CD8-positive, alpha-beta memory T cell (primary cell): Measurements from ENCODE around the gene DENND2C. TPM values are rescaled to one million over a fixed set of nuclear protein-coding genes. Genes with fewer than 3 reads are reported as not detected.
A peak's percentile ranks its signal among the peaks of the same experiment; 100 is the strongest.

Experiments used
- CTCF ChIA-PET: fragments of 350-600 bp; sonication (Branson Sonifier 250); formaldehyde crosslinking; loops from one replicate; lab custom pipeline; 2021; ENCODE audit warnings: antibody characterized with exemption; lab: Charles Lee
- POLR2A ChIA-PET: fragments of 350-600 bp; sonication (Branson Sonifier 250); formaldehyde crosslinking; loops from one replicate; lab custom pipeline; 2021; ENCODE audit warnings: antibody characterized with exemption; lab: Charles Lee
- DNase-seq, 5 donors: peaks; one replicate each; pipeline versions ENCODE4 v3.0.0 to v3.0.0-alpha.2; 2020 to 2022; ENCODE audit warnings: mixed read lengths in 1 of 5
- H3K27ac ChIP-seq: one replicate; pipeline ENCODE4 v1.7.0; 2013; ENCODE audit warnings: low read depth, mild to moderate bottlenecking, low read length, moderate library complexity
- H3K27me3 ChIP-seq: 2 replicates; pipeline ENCODE4 v1.7.0; 2013; ENCODE audit warnings: low read length, mild to moderate bottlenecking; ENCODE audit not compliant: insufficient read depth, poor library complexity, severe bottlenecking
- H3K36me3 ChIP-seq: 2 replicates; pipeline ENCODE4 v1.7.0; 2013; ENCODE audit warnings: mild to moderate bottlenecking, low read length, moderate library complexity; ENCODE audit not compliant: insufficient read depth
- H3K4me1 ChIP-seq: 2 replicates; pipeline ENCODE4 v1.7.0; 2013; ENCODE audit warnings: mild to moderate bottlenecking, low read length, moderate library complexity; ENCODE audit not compliant: insufficient read depth
- H3K4me3 ChIP-seq: 2 replicates; pipeline ENCODE4 v1.7.0; 2013; ENCODE audit warnings: mild to moderate bottlenecking, low read length
- H3K9me3 ChIP-seq: 2 replicates; pipeline ENCODE4 v1.7.0; 2013; ENCODE audit warnings: mild to moderate bottlenecking, low read length
- H3K27ac Mint-ChIP-seq, 8 donors: one replicate each; pipeline ENCODE4 v1.8.0; 2020 to 2021; ENCODE audit warnings: mixed read lengths in 8 of 8, mild to moderate bottlenecking in 6 of 8, inconsistent platforms in 3 of 8, moderate library complexity in 3 of 8
- H3K27me3 Mint-ChIP-seq, 2 donors: one replicate each; pipeline ENCODE4 v1.8.0; 2020 to 2021; ENCODE audit warnings: mixed read lengths in 2 of 2, mild to moderate bottlenecking in 1 of 2, moderate library complexity in 1 of 2
- H3K36me3 Mint-ChIP-seq, 3 donors: one replicate each; pipeline ENCODE4 v1.8.0; 2020 to 2021; ENCODE audit warnings: mixed read lengths in 3 of 3, inconsistent platforms in 1 of 3, mild to moderate bottlenecking in 1 of 3
- H3K4me1 Mint-ChIP-seq, 3 donors: one replicate each; pipeline ENCODE4 v1.8.0; 2020 to 2021; ENCODE audit warnings: mixed read lengths in 3 of 3, inconsistent platforms in 1 of 3, mild to moderate bottlenecking in 1 of 3
- H3K4me3 Mint-ChIP-seq, 7 donors: one replicate each; pipeline ENCODE4 v1.8.0; 2020 to 2021; ENCODE audit warnings: mixed read lengths in 7 of 7, mild to moderate bottlenecking in 6 of 7, moderate library complexity in 4 of 7, inconsistent platforms in 2 of 7
- H3K9me3 Mint-ChIP-seq, 5 donors: one replicate each; pipeline ENCODE4 v1.8.0; 2020 to 2022; ENCODE audit warnings: mixed read lengths in 5 of 5, mild to moderate bottlenecking in 3 of 5, moderate library complexity in 2 of 5, inconsistent platforms in 1 of 5
- polyA plus RNA-seq: library from polyadenylated mRNA; unstranded; fragments of 300-500 nt; fragmentation: Illumina TruSeq; gene quantifications from one replicate; pipeline ENCODE4 v1.2.3, GENCODE V29; 2021
- total RNA-seq, 2 experiments: library from RNA; stranded (reverse); gene quantifications; one replicate each; pipeline ENCODE4 v1.2.3, GENCODE V29; 2021

DENND2C gene
- total and polyA plus RNA-seq, 3 experiments from 2014 or later, result 0.47 to 0.75 (median 0.59) TPM

DNA sequence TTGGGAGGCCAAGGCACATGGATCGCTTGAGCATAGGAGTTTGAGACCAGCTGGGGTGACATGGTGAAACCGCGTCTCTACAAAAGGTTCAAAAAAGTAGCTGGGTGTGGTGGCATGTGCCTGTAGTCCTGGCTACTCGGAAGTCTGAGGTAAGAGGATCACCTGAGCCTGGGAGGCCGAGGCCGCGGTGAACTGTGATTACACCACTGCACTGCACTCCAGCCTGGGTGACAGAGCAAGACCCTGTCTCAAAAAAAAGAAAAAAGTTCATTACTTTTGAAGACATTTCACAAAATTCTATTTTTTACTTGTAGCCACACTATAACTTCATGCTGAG, 2.1 kb upstream of the DENND2C start:
- H3K9me3 ChIP-seq, result no peaks in the 10 kb centered on the region
- no peak overlapping the region for H3K27ac Mint-ChIP-seq
- peaks cover 5 to 41% of the 10 kb centered on the region in 2 donors for H3K27me3 Mint-ChIP-seq
- H3K36me3 ChIP-seq, result no peaks in the 10 kb centered on the region
- no peak for DNase-seq
- ChIA-PET POLR2A (no interaction called here), CTCF (interaction anchor here (0.7 kb wide), 1 partner anchor 11 kb away, joined by 3 read pairs; no protein-coding TSS in a partner anchor)
- peaks cover 0 to 6% (median 0%) of the 10 kb centered on the region in 3 donors for H3K36me3 Mint-ChIP-seq
- peaks cover 6% of the 10 kb centered on the region for H3K4me1 ChIP-seq
- H3K27ac ChIP-seq, result no peak overlapping the region
- no peak overlapping the region for H3K4me3 ChIP-seq
- H3K27me3 ChIP-seq, result no peaks in the 10 kb centered on the region
- no peak overlapping the region for H3K4me3 Mint-ChIP-seq
- H3K4me1 Mint-ChIP-seq, result peaks cover 4 to 17% (median 6%) of the 10 kb centered on the region in 3 donors
- H3K9me3 Mint-ChIP-seq, result no peaks in the 10 kb centered on the region

DNA sequence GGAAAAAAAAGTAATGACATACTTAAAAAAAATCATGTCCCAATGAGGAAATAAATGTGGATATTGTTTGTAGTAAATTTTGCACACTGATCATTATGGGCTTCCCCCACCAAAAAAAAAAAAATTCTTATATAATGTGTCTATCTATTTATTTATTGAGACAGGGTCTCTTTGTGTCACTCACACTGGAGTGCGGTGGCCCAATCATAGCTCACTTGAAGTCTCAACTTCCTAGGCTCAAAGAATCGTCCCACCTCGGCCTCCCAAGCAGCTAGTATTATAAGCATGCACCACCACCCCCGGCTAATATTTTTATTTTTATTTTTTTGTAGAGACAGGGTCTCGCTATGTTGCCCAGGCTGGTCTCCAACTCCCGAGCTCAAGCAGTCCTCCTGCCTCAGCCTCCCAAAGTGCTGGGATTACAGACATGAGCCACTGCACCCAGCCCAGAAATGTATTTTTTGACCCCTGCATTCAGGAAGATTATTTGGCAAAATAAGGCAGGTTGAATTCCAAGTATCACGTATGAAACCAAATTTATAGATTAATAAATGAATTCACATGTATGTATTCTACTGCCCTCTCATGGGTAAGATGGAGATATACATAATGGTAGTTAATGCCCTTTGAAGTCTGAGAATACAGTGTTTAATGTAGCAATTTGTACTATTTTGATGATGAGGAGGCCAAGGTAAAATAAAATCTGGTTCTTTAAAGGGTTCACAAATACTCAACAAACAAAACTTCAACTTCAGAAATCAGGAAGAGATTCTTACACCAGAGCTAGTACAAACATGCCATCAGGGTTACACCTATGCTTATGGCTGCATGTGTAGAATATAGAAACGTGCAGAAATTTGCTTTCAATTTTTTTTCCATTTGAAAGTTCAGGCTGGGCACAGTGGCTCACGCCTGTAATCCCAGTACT, 1.4 kb upstream of the DENND2C start:
- Histone ChIP-seq H3K27me3 (no peaks in the 10 kb centered on the region), H3K27ac (no peak overlapping the region), H3K4me3 (no peak overlapping the region), H3K36me3 (no peaks in the 10 kb centered on the region), H3K4me1 (peaks cover 6% of the 10 kb centered on the region), H3K9me3 (no peaks in the 10 kb centered on the region)
- Mint-ChIP-seq H3K27ac (no peak overlapping the region), H3K4me3 (peak overlapping the region in 3 of 7 donors; percentile 32 to 99 (median 94)), H3K4me1 (peaks cover 4 to 17% (median 6%) of the 10 kb centered on the region in 3 donors), H3K9me3 (no peaks in the 10 kb centered on the region), H3K27me3 (peaks cover 5 to 37% of the 10 kb centered on the region in 2 donors), H3K36me3 (peaks cover 0 to 6% (median 0%) of the 10 kb centered on the region in 3 donors)
- POLR2A ChIA-PET, result no interaction called here
- peak in 1 of 5 donors; percentile 12 for DNase-seq
- CTCF ChIA-PET, result interaction anchor here (0.7 to 1.4 kb wide), 3 partner anchors 11 to 329 kb away, joined by 3 read pairs; no protein-coding TSS in a partner anchor

DNA sequence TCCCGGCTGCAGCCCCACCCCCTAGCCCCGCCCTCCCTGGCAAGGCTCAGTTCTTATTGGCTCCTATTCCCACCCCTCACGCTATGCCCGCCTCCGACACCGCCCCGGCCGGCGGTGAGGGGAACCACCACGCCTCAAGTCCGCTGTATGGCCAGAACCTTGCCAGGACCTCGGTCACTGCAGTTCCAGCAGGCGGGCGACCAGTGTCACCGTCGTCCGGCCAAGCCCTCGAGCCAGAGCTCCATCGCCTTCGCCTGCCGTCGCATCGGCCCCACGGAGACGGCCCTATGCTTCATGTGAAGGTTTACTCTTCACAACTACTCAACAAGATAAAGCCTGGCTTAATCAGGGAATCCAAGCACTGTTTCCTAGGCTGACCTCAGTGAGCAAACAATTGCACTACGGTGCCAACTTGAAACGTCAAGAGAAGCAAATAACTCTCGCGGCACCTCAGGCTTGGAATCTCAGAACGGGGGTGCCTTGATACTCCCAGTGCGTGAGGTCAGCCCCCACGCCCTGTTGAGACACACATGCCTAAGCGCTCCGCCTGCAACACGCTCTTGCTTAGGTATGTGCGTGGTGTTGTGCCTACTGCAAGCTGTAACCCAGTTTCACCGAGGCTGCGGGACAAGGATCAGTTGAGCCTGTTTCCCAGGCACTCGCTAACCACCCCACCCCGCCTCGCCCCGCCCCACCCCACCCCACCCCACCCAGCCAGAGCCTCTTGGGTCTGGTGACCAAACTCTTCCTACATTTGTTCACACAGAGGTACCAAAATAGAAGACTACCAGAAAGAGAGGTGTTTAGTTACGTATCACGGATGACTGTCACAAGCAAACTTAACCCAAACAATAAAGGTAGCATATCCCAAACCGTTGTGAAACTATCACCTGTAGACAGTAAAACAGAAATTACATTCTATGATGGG, 498 bp upstream of the DENND2C start:
- ChIA-PET CTCF (interaction anchor here (0.9 to 1.6 kb wide), 3 partner anchors 10 to 328 kb away, joined by 3 to 4 read pairs (median 3); no protein-coding TSS in a partner anchor), POLR2A (interaction anchor here (0.9 to 1.2 kb wide), 3 partner anchors 87 to 158 kb away, joined by 3 to 4 read pairs (median 3); partner anchors contain the start of genes BCAS2 and CSDE1)
- peaks cover 2 to 35% of the 10 kb centered on the region in 2 donors for H3K27me3 Mint-ChIP-seq
- Histone ChIP-seq H3K4me1 (peaks cover 6% of the 10 kb centered on the region), H3K9me3 (no peaks in the 10 kb centered on the region), H3K4me3 (peak overlapping the region; percentile 75), H3K27ac (no peak overlapping the region), H3K36me3 (no peaks in the 10 kb centered on the region), H3K27me3 (no peaks in the 10 kb centered on the region)
- peak overlapping the region; percentile 91 to 99 (median 95) for H3K4me3 Mint-ChIP-seq
- H3K36me3 Mint-ChIP-seq, result peaks cover 0 to 6% (median 0%) of the 10 kb centered on the region in 3 donors
- H3K27ac Mint-ChIP-seq, result peak overlapping the region; percentile 7 to 95 (median 90)
- peak; percentile 74 to 89 (median 84) for DNase-seq
- no peaks in the 10 kb centered on the region for H3K9me3 Mint-ChIP-seq
- peaks cover 4 to 17% (median 6%) of the 10 kb centered on the region in 3 donors for H3K4me1 Mint-ChIP-seq

DNA sequence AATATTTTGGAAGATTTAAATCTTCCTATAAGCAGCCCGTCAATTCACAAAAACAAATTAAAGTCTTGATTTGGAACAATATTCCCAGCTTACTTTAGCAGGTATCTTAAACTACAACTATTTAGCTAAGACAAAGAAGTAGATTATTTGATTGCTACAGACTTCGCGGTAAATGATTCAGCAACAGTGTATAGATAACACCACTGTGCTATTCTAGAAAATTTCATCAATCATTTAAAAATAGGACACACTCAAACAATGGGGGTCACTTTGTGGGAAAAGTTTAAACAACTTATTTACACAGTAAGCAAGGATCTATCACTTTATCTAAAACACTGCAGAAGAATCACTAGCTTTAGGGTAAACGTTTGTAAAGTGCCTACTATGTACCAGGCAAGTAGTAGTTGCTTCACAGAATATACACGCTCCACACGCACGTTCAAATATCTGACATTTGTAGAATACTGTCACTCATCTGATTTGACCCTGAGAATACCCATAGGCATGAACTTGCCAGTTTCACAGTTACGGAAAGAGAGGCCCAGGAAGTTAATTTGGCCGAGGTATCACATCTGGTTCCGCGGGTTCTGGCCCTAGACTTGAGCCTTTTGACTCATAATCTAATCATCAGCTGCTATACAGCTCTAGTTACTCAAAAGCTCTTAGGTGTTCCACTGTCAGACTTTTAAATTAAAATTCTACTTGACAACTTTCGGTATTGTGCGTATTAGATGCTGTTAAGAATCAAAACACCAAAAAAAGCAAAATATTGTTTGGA, 876 bp downstream of the DENND2C start:
- H3K9me3 Mint-ChIP-seq, result no peaks in the 10 kb centered on the region
- Histone ChIP-seq H3K4me3 (peak overlapping the region; percentile 75), H3K36me3 (no peaks in the 10 kb centered on the region), H3K27me3 (no peaks in the 10 kb centered on the region), H3K27ac (peak overlapping the region; percentile 15), H3K9me3 (no peaks in the 10 kb centered on the region), H3K4me1 (peaks cover 6% of the 10 kb centered on the region)
- H3K36me3 Mint-ChIP-seq, result peaks cover 0 to 6% (median 0%) of the 10 kb centered on the region in 3 donors
- no peak for DNase-seq
- ChIA-PET POLR2A (interaction anchor here (0.6 to 1.2 kb wide), 3 partner anchors 88 to 509 kb away, joined by 3 read pairs; partner anchors contain the start of genes BCAS2 and CSDE1), CTCF (interaction anchor here (1.6 kb wide), 1 partner anchor 9 kb away, joined by 4 read pairs; no protein-coding TSS in a partner anchor)
- peaks cover 4 to 17% (median 6%) of the 10 kb centered on the region in 3 donors for H3K4me1 Mint-ChIP-seq
- H3K27me3 Mint-ChIP-seq, result peaks cover 3 to 23% of the 10 kb centered on the region in 2 donors
- H3K4me3 Mint-ChIP-seq, result peak overlapping the region; percentile 91 to 99 (median 95)
- peak overlapping the region in 6 of 8 donors; percentile 8 to 59 (median 44) for H3K27ac Mint-ChIP-seq

DNA sequence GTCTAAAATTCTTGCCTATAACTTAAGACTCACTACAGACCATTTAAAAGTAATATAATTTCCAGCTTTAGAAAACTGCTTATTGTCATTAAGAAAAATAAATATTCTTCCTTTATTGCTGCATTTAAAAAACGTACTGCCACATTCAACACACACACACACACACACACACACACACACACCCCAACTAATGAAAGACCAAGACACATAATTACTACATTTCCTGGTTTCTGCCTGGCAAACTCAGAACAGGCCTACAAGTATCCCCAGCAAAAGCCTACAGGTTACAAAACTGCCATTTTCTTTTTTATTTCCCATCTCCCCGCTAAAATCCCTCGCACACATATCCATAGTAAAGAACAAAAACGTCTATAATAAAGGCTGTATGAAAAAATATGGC, 1.5 kb downstream of the DENND2C start:
- Histone ChIP-seq H3K9me3 (no peaks in the 10 kb centered on the region), H3K36me3 (no peaks in the 10 kb centered on the region), H3K27me3 (no peaks in the 10 kb centered on the region), H3K4me3 (no peak overlapping the region), H3K4me1 (peaks cover 6% of the 10 kb centered on the region), H3K27ac (no peak overlapping the region)
- Mint-ChIP-seq H3K4me1 (peaks cover 4 to 17% (median 6%) of the 10 kb centered on the region in 3 donors), H3K36me3 (peaks cover 0 to 6% (median 0%) of the 10 kb centered on the region in 3 donors), H3K9me3 (no peaks in the 10 kb centered on the region), H3K4me3 (peak overlapping the region in 2 of 7 donors; percentile 91 to 98), H3K27me3 (peaks cover 6 to 22% of the 10 kb centered on the region in 2 donors), H3K27ac (no peak overlapping the region)
- ChIA-PET POLR2A (no interaction called here), CTCF (no interaction called here)
- DNase-seq, result no peak

DNA sequence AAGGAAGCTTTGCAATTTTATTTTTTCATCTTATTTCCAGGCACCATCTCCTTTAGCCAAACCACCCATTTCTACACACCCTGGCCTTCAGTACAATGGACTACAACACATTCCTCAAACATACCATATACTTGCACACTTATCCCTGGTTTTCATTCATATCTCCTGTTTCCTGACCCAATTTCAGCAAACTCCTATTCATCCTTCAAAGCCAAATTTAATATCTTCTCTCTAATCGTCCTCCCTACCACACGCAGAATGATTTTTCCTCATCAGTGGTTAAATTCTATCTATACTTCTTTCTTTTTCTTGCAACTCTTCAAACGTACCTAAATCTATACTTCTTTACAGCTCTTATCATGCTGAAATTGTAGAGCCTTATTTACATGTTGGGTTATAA, 2.9 kb downstream of the DENND2C start:
- no peak overlapping the region for H3K4me3 Mint-ChIP-seq
- POLR2A ChIA-PET, result no interaction called here

DNA sequence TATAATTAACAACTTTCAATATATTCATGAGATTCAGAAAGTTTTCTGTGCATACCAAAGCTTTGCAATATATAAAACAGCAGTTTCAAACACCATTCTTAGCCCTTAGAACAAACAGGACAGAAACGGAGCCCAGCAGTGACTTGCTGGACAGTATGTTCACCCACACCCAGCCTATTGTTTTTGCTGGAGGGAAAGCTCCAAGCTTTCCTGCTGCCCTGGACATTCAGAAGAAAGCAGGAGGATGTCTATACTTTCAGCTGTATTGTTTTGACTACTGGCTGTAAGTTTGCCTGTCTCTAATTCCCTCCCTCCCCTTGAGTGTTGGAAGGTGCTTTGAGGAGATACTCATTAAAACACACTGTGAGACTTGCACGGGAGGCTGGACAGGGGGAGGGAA, 9.6 kb downstream of the DENND2C start:
- H3K4me1 Mint-ChIP-seq, result no peaks in the 10 kb centered on the region
- H3K4me3 Mint-ChIP-seq, result no peak overlapping the region
- Histone ChIP-seq H3K4me3 (no peak overlapping the region), H3K27ac (no peak overlapping the region), H3K4me1 (no peaks in the 10 kb centered on the region), H3K36me3 (no peaks in the 10 kb centered on the region), H3K9me3 (no peaks in the 10 kb centered on the region), H3K27me3 (no peaks in the 10 kb centered on the region)
- DNase-seq, result no peak
- H3K27me3 Mint-ChIP-seq, result peaks cover 9 to 36% of the 10 kb centered on the region in 2 donors
- H3K9me3 Mint-ChIP-seq, result no peaks in the 10 kb centered on the region
- no peak overlapping the region for H3K27ac Mint-ChIP-seq
- ChIA-PET POLR2A (no interaction called here), CTCF (interaction anchor here (1.0 to 1.2 kb wide), 2 partner anchors 9 to 12 kb away, joined by 3 to 4 read pairs; partner anchors contain the start of gene DENND2C)
- H3K36me3 Mint-ChIP-seq, result no peaks in the 10 kb centered on the region

More for the DNA sequence above, 2.9 kb downstream of the DENND2C start:
- peaks cover 6% of the 10 kb centered on the region for H3K4me1 ChIP-seq
- no peak for DNase-seq
- no peaks in the 10 kb centered on the region for H3K36me3 ChIP-seq
- H3K27me3 Mint-ChIP-seq, result peaks cover 4 to 23% of the 10 kb centered on the region in 2 donors
- H3K27ac Mint-ChIP-seq, result no peak overlapping the region
- H3K4me3 ChIP-seq, result no peak overlapping the region
- no peaks in the 10 kb centered on the region for H3K27me3 ChIP-seq
- no peak overlapping the region for H3K27ac ChIP-seq
- H3K9me3 ChIP-seq, result no peaks in the 10 kb centered on the region
- CTCF ChIA-PET, result interaction anchor here (0.6 kb wide), 1 partner anchor 377 kb away, joined by 3 read pairs; no protein-coding TSS in a partner anchor
- H3K36me3 Mint-ChIP-seq, result peaks cover 0 to 6% (median 0%) of the 10 kb centered on the region in 3 donors
- H3K9me3 Mint-ChIP-seq, result no peaks in the 10 kb centered on the region
- peaks cover 4 to 17% (median 6%) of the 10 kb centered on the region in 3 donors for H3K4me1 Mint-ChIP-seq
